MM.1S (cell line): ENCODE results near the gene AKAP8.

Source experiments
- DNase-seq: peaks from one replicate; pipeline ENCODE4 v3.0.0-alpha.2; 2015
- H2AFZ ChIP-seq: fragments of 300-600 bp; sonication (generic); 2 replicates; pipeline ENCODE4 v1.6.0; 2016; ENCODE audit warnings: antibody characterized with exemption, low read length
- H3F3A ChIP-seq: fragments of 300-600 bp; sonication (generic); 2 replicates; pipeline ENCODE4 v1.6.1; 2016; ENCODE audit warnings: mild to moderate bottlenecking, antibody characterized with exemption, low read length, moderate library complexity, mixed read lengths; ENCODE audit not compliant: insufficient read depth
- H3K27ac ChIP-seq: fragments of 300-600 bp; sonication (generic); 2 replicates; pipeline ENCODE4 v1.5.1; 2016; ENCODE audit warnings: mild to moderate bottlenecking, low read length
- H3K27me3 ChIP-seq: fragments of 300-600 bp; sonication (generic); replicated peaks from 2 replicates; pipeline ENCODE4 v1.6.0; 2016; ENCODE audit warnings: low read length; ENCODE audit not compliant: insufficient read depth
- H3K36me3 ChIP-seq: fragments of 300-600 bp; sonication (generic); replicated peaks from 2 replicates; pipeline ENCODE4 v1.6.1; 2016; ENCODE audit warnings: mild to moderate bottlenecking, low read length, mixed read lengths; ENCODE audit not compliant: insufficient read depth
- H3K4me1 ChIP-seq: fragments of 300-600 bp; sonication (generic); 2 replicates; pipeline ENCODE4 v1.6.1; 2016; ENCODE audit warnings: low read length, mixed read lengths
- H3K4me2 ChIP-seq: fragments of 300-600 bp; sonication (generic); 2 replicates; pipeline ENCODE4 v1.6.0; 2016; ENCODE audit warnings: low read depth, low read length
- H3K4me3 ChIP-seq: fragments of 300-600 bp; sonication (generic); 2 replicates; pipeline ENCODE4 v1.5.1; 2016; ENCODE audit warnings: low read length, mixed read lengths
- H3K79me2 ChIP-seq: fragments of 300-600 bp; sonication (generic); 2 replicates; pipeline ENCODE4 v1.6.1; 2016; ENCODE audit warnings: mixed run types, low read length, mixed read lengths
- H3K9ac ChIP-seq: fragments of 300-600 bp; sonication (generic); 2 replicates; pipeline ENCODE4 v1.6.1; 2016; ENCODE audit warnings: low read length, mixed read lengths
- H3K9me2 ChIP-seq: fragments of 300-600 bp; sonication (generic); replicated peaks from 2 replicates; pipeline ENCODE4 v1.6.1; 2016; ENCODE audit warnings: mild to moderate bottlenecking, low read length, mixed read lengths; ENCODE audit not compliant: insufficient read depth
- H3K9me3 ChIP-seq: fragments of 300-600 bp; sonication (generic); replicated peaks from 2 replicates; pipeline ENCODE4 v1.6.1; 2016; ENCODE audit warnings: mild to moderate bottlenecking, low read length, mixed read lengths; ENCODE audit not compliant: insufficient read depth
- H4K20me1 ChIP-seq: fragments of 300-600 bp; sonication (generic); 2 replicates; pipeline ENCODE4 v1.6.1; 2016; ENCODE audit warnings: mild to moderate bottlenecking, low read length, moderate library complexity, mixed read lengths; ENCODE audit not compliant: insufficient read depth
- CTCF ChIP-seq: fragments of 300-600 bp; sonication (generic); IDR thresholded peaks from 2 replicates; pipeline ENCODE4 v1.5.1; 2016; ENCODE audit warnings: antibody characterized with exemption, low read length, mixed read lengths
- EZH2 ChIP-seq: fragments of 300-600 bp; sonication (generic); optimal IDR thresholded peaks from 2 replicates; pipeline ENCODE3; 2017; ENCODE audit warnings: low read depth, mild to moderate bottlenecking, antibody characterized with exemption, low read length, mixed read lengths
- EZH2phosphoT487 ChIP-seq: fragments of 300-600 bp; sonication (generic); IDR thresholded peaks from 2 replicates; pipeline ENCODE4 v1.6.1; 2018; ENCODE audit warnings: antibody characterized with exemption, low read length

The AKAP8 gene

GRCh38 chr19:15421721-15422260 lies 42.2 kb upstream of the AKAP8 start:
- H3K9ac ChIP-seq = no peak overlapping the region
- no peak overlapping the region for H3K4me3 ChIP-seq
- no peaks in the 10 kb centered on the region for H3K9me2 ChIP-seq
- H4K20me1 ChIP-seq = no peaks in the 10 kb centered on the region
- no peaks in the 10 kb centered on the region for H3K27me3 ChIP-seq
- H3K27ac ChIP-seq = no peak overlapping the region
- no peak overlapping the region for H3K4me2 ChIP-seq
- peaks cover 8% of the 10 kb centered on the region; the same call in 1 of the 2 replicates for H3K36me3 ChIP-seq
- H2AFZ ChIP-seq = no peak overlapping the region
- TF ChIP-seq EZH2 = no peak
- H3K4me1 ChIP-seq = peaks cover 13% of the 10 kb centered on the region
- no peaks in the 10 kb centered on the region for H3K9me3 ChIP-seq
- no peak for DNase-seq
- H3K79me2 ChIP-seq = peaks cover 20% of the 10 kb centered on the region
- peaks cover 7% of the 10 kb centered on the region; the same call in 1 of the 2 replicates for H3F3A ChIP-seq

GRCh38 chr19:15421136-15421695 lies 41.6 kb upstream of the AKAP8 start:
- Histone ChIP-seq H3K4me3 (no peak overlapping the region), H3F3A (peaks cover 7% of the 10 kb centered on the region; the same call in 1 of the 2 replicates), H3K36me3 (0 out of 2 replicates have a peak, but pooled peaks cover 4% of the 10 kb centered on the region), H3K9me3 (no peaks in the 10 kb centered on the region), H3K79me2 (peaks cover 26% of the 10 kb centered on the region), H3K27me3 (no peaks in the 10 kb centered on the region), H3K4me1 (peaks cover 13% of the 10 kb centered on the region), H3K9me2 (no peaks in the 10 kb centered on the region), H4K20me1 (no peaks in the 10 kb centered on the region), H2AFZ (no peak overlapping the region), H3K9ac (no peak overlapping the region), H3K4me2 (no peak overlapping the region), H3K27ac (no peak overlapping the region)
- TF ChIP-seq EZH2phosphoT487 (no peak), CTCF (no peak), EZH2 (no peak)
- DNase-seq = no peak

DNA sequence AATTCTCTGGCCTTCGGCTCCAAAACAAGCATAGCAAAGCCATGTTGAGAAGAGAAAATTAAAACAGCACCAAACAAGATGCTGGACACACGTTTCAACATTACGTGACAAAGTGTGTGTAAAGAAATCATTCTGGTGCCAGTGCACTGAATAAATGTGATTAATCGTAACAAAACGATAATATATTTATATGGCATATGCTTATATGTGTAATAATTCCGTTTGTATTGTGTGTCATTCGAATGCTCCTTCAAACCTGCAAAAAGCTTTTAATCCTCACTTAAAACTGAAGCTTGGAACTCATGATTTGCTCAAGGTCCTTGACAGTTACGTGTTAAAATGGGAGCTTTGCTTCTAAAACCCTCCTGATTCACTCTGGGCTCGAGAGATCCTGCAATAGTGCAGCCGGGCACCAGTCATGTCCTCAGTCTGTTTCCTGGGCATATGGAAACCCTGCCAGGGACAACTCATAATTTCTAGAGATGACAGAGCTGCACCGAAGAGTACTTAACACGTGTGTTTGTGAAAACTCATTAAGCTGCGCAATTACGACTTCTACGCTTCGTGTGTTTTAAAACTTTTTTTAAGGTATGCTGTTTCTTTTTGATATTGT lies 39.9 kb upstream of the AKAP8 start:
- 0 out of 2 replicates have a peak, but pooled peaks cover 4% of the 10 kb centered on the region for H3K36me3 ChIP-seq
- H3K4me1 ChIP-seq = peaks cover 13% of the 10 kb centered on the region
- H3K4me2 ChIP-seq = peak overlapping the region; percentile 53; the same call in 1 of the 2 replicates
- peak overlapping the region; percentile 2; the same call in 1 of the 2 replicates for H3K9ac ChIP-seq
- no peak for DNase-seq
- no peaks in the 10 kb centered on the region for H3K27me3 ChIP-seq
- no peak overlapping the region for H3K27ac ChIP-seq
- peaks cover 7% of the 10 kb centered on the region; the same call in 1 of the 2 replicates for H3F3A ChIP-seq
- no peaks in the 10 kb centered on the region for H3K9me3 ChIP-seq
- H4K20me1 ChIP-seq = no peaks in the 10 kb centered on the region
- H2AFZ ChIP-seq = no peak overlapping the region
- peak overlapping the region; percentile 13; the same call in 1 of the 2 replicates for H3K4me3 ChIP-seq
- peaks cover 41% of the 10 kb centered on the region for H3K79me2 ChIP-seq
- no peaks in the 10 kb centered on the region for H3K9me2 ChIP-seq
- TF ChIP-seq EZH2 = no peak
- no peak for TF ChIP-seq EZH2phosphoT487
- TF ChIP-seq CTCF = no peak
